ENCODE measurements around the gene PAFAH1B2.
"Not testable (repeated sequence)": the region's sequence is repeated elsewhere in the genome, so short reads cannot be mapped to it uniquely, and the experiment has no call there.

PAFAH1B2 gene

GRCh38 chr11:117202386-117203068 is 58.4 kb downstream of the PAFAH1B2 start:
- no peak for DNase-seq (ENCODE audit: low spot score)

GRCh38 chr11:117203069-117203407 is 59.0 kb downstream of the PAFAH1B2 start:
- no peak for DNase-seq (ENCODE audit: low spot score)

- DNase-seq (ENCODE audit: low spot score): no peak
Observed at GRCh38 chr11:117204283-117205080, 60.4 kb downstream of the PAFAH1B2 start.

GRCh38 chr11:117205211-117205818 is 61.2 kb downstream of the PAFAH1B2 start:
- DNase-seq (ENCODE audit: low spot score): no peak

GRCh38 chr11:117206111-117206510 is 62.0 kb downstream of the PAFAH1B2 start:
- not testable (repeated sequence) for DNase-seq (ENCODE audit: low spot score)

- DNase-seq (ENCODE audit: low spot score): not testable (repeated sequence)
Observed at GRCh38 chr11:117206859-117207258, 62.8 kb downstream of the PAFAH1B2 start.

- DNase-seq (ENCODE audit: low spot score): not testable (repeated sequence)
Observed at GRCh38 chr11:117207481-117207880, 63.4 kb downstream of the PAFAH1B2 start.

GRCh38 chr11:117208710-117209109 is 64.6 kb downstream of the PAFAH1B2 start:
- not testable (repeated sequence) for DNase-seq (ENCODE audit: low spot score)

GRCh38 chr11:117209351-117210125 is 65.5 kb downstream of the PAFAH1B2 start:
- DNase-seq (ENCODE audit: low spot score): not testable (repeated sequence)

- DNase-seq (ENCODE audit: low spot score): no peak
Observed at GRCh38 chr11:117210620-117211019, 66.5 kb downstream of the PAFAH1B2 start.

- DNase-seq (ENCODE audit: low spot score): no peak
Observed at GRCh38 chr11:117212697-117213355, 68.7 kb downstream of the PAFAH1B2 start.

GRCh38 chr11:117214404-117215110 is 70.5 kb downstream of the PAFAH1B2 start:
- DNase-seq (ENCODE audit: low spot score): no peak

- no peak for DNase-seq (ENCODE audit: low spot score)
Observed at GRCh38 chr11:117217141-117218084, 73.3 kb downstream of the PAFAH1B2 start.

- DNase-seq (ENCODE audit: low spot score): no peak
Observed at GRCh38 chr11:117218133-117218915, 74.2 kb downstream of the PAFAH1B2 start.

- no peak for DNase-seq (ENCODE audit: low spot score)
Observed at GRCh38 chr11:117219001-117219400, 74.9 kb downstream of the PAFAH1B2 start.

GRCh38 chr11:117219455-117219854 is 75.4 kb downstream of the PAFAH1B2 start:
- DNase-seq (ENCODE audit: low spot score): no peak

GRCh38 chr11:117219995-117220394 is 75.9 kb downstream of the PAFAH1B2 start:
- no peak for DNase-seq (ENCODE audit: low spot score)

GRCh38 chr11:117220568-117220967 is 76.5 kb downstream of the PAFAH1B2 start:
- peak; percentile 61 for DNase-seq (ENCODE audit: low spot score)

All from pons (tissue), 1 donor.